HG02642 (cell line): Measurements from ENCODE around the gene VPS37B.

Source experiments
- ATAC-seq: cut with Tn5 transposase; IDR thresholded peaks from one replicate; pipeline ENCODE4 v1.9.1; 2021; ENCODE audit warnings: mild to moderate bottlenecking; ENCODE audit not compliant: unreplicated experiment, poor library complexity

The VPS37B gene

DNA sequence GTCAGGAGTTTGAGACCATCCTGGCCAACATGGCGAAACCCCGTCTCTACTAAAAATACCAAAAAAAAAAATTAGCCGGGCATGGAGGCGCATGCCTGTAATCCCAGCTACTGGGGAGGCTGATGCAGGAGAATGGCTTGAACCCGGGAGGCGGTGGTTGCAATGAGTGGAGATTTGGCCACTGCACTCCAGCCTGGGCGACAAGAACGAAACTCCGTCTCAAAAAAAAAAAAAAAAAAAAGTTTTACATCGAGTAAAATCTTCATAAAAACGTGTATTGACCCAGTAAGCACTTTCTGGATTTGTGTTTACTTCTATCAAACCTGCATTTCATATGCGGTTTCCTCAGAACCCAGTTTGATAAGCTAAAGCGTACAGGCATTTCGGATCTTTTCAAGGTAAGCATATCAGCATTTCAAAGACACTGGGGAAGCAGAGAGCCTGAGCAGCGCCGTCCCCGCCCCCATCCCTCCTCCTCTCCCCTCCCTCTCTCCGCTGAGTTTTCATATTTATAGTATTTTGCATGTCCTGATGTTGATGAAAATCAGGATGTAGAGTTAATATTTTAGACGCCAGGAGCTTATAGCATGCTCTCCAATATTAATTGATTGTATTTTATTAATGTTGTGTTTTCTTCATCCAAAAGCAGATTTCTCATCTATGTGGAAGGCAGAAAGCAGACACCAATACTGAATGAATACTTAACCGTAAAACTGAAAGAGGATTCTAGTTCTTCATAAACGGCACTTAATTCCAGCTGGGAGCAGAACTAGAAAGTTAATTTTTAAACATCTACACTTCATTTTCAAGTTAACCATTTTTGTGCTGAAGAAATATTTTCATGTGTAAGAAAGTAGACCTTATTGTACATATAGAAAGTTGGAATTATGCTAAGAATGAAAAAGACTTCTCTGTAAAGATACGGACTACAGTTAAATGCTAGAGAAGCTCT, 69.9 kb downstream of the VPS37B start:
- ATAC-seq, result no peak

DNA sequence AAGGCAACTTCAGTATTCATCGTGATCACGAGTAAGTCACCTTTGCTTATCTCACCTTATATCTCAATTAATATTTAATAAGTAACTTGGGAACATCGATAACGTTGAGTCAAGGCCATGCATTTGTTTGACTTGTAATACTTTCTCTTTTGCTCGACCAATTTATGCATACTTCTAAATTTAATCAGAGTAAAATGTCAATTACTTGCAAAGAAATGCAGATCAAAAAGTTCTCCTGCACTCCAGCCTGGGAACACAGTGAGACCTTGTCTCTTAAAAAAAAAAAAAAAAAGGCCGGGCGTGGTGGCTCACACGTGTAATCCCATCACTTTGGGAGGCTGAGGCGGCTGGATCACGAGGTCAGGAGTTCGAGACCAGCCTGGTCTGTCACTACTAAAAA, 72.5 kb downstream of the VPS37B start:
- no peak for ATAC-seq

DNA sequence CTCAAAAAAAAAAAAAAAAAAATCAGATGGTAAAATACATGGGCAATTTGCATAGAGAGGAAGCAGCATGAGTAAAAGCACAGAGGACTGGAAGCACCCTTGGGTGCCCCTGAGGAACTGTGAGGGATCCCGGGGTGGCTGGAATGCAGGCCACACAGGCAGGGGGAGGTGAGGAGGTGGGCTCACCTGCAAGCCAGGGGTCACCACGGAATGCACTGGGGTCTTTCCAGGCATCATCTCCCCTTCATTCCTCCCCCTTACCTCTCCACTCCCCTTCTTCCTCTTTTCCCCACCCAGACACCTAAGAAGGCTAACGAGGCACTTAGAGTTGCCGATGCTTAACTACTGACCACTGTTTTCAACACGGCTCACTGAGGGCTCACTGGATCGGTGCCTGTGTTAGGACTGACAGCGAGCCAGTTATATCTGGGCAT, 75.1 kb downstream of the VPS37B start:
- ATAC-seq, result peak; percentile 51

DNA sequence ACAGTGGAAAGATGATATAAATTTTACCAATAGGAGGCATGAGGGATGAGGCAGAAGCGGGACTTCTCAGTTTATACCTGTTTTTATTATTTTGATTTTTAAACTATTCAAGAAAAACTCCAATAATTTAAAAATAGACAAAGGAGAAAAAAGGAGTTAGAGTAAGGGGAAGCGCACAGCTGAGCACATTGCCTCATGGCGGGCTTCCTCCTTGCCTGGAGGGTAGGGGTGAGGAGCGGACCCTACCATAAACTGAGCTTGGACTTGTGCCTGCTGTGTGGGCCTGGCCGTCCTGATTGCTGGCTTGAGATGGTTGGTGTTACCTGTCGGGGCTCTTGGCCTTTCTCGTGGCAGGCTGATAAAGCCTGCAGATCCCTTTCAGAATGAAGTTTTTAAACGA, 75.8 kb downstream of the VPS37B start:
- ATAC-seq, result no peak

DNA sequence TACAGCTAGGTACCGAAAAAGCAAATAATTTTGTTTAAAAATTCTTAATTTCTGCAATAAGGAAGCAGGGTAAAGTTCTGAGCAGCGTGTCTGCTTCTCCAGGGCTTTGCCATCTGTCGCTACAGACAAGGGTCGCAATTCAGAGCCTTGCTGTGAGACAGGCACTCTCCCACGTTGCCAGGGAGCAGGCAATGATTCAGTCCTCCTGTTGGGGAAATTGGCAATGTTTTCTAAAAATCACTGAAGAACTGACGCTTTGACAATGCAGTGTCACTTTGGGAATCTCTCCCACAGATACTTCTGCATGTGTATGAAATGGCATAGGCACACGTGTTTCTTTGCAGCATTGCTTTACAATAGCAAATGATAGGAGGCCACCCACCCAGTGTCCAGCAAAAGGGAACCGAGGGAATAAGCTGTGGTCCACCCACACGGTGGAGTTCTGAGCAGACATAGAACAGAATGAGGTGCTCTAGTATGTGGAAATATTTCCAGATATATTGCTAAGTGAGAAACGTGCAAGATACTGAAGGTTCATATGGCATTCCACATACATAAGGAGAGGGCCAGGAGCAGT, 76.6 kb downstream of the VPS37B start:
- no peak for ATAC-seq
